ENCODE data around the gene KRTAP9-7. TPM values are rescaled to one million over a fixed set of nuclear protein-coding genes. Genes with fewer than 3 reads are reported as not detected.

The KRTAP9-7 gene
- total and polyA plus RNA-seq, 4 donors: not detected

- no peak overlapping the region for H3K9ac ChIP-seq (ENCODE audit: insufficient read depth in 1 of 2, low read length in 2 of 2)
- no peak for ATAC-seq (ENCODE audit: insufficient read depth, low FRiP score)
- peak in 1 of 3 donors; percentile 16 for DNase-seq
- H3K27me3 ChIP-seq (ENCODE audit: control insufficient read depth in 3 of 3, insufficient read depth in 3 of 3, low read length in 2 of 3): no peaks in the 10 kb centered on the region
- H3K27ac ChIP-seq (ENCODE audit: low read depth in 1 of 2, low read length in 1 of 2): no peak overlapping the region
- H3K4me3 ChIP-seq: no peak overlapping the region
- TF ChIP-seq, protein P1, sequence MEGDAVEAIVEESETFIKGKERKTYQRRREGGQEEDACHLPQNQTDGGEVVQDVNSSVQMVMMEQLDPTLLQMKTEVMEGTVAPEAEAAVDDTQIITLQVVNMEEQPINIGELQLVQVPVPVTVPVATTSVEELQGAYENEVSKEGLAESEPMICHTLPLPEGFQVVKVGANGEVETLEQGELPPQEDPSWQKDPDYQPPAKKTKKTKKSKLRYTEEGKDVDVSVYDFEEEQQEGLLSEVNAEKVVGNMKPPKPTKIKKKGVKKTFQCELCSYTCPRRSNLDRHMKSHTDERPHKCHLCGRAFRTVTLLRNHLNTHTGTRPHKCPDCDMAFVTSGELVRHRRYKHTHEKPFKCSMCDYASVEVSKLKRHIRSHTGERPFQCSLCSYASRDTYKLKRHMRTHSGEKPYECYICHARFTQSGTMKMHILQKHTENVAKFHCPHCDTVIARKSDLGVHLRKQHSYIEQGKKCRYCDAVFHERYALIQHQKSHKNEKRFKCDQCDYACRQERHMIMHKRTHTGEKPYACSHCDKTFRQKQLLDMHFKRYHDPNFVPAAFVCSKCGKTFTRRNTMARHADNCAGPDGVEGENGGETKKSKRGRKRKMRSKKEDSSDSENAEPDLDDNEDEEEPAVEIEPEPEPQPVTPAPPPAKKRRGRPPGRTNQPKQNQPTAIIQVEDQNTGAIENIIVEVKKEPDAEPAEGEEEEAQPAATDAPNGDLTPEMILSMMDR (IDR thresholded peaks at IDR 0.05; ENCODE audit: control extremely low read depth, extremely low read depth): no peak
- no peaks in the 10 kb centered on the region for H3K36me3 ChIP-seq (ENCODE audit: control insufficient read depth in 4 of 4, insufficient read depth in 4 of 4, low read length in 4 of 4)
- peaks cover 0 to 9% (median 0%) of the 10 kb centered on the region in 5 donors for H3K4me1 ChIP-seq (ENCODE audit: control insufficient read depth in 5 of 5, insufficient read depth in 5 of 5, low read length in 5 of 5)
- peaks cover 0 to 4% (median 2%) of the 10 kb centered on the region in 4 donors for H3K9me3 ChIP-seq (ENCODE audit: control insufficient read depth in 4 of 4, insufficient read depth in 3 of 4, low read length in 3 of 4)
- 70 to 72% methylated on average over 16 of the region's 16 CpGs for WGBS, 2 donors
These were observed 48.9 kb downstream of the KRTAP9-7 start for GRCh38 chr17:41324180-41325075.

- no peak for DNase-seq
- ATAC-seq (ENCODE audit: insufficient read depth, low FRiP score): no peak
- H3K9me3 ChIP-seq (ENCODE audit: control insufficient read depth in 4 of 4, insufficient read depth in 3 of 4, low read length in 3 of 4): peaks cover 0 to 4% (median 0%) of the 10 kb centered on the region in 4 donors
- 83 to 92% methylated on average over 10 of the region's 10 CpGs for WGBS, 2 donors
- H3K9ac ChIP-seq (ENCODE audit: insufficient read depth in 1 of 2, low read length in 2 of 2): no peak overlapping the region
- TF ChIP-seq, protein P1 (IDR thresholded peaks at IDR 0.05; ENCODE audit: control extremely low read depth, extremely low read depth): no peak
- no peaks in the 10 kb centered on the region for H3K27me3 ChIP-seq (ENCODE audit: control insufficient read depth in 3 of 3, insufficient read depth in 3 of 3, low read length in 2 of 3)
- H3K27ac ChIP-seq (ENCODE audit: low read depth in 1 of 2, low read length in 1 of 2): no peak overlapping the region
- peaks cover 0 to 15% (median 0%) of the 10 kb centered on the region in 5 donors for H3K4me1 ChIP-seq (ENCODE audit: control insufficient read depth in 5 of 5, insufficient read depth in 5 of 5, low read length in 5 of 5)
- H3K4me3 ChIP-seq: no peak overlapping the region
- H3K36me3 ChIP-seq (ENCODE audit: control insufficient read depth in 4 of 4, insufficient read depth in 4 of 4, low read length in 4 of 4): no peaks in the 10 kb centered on the region
These were observed 49.6 kb downstream of the KRTAP9-7 start for GRCh38 chr17:41325126-41325525.

DNA sequence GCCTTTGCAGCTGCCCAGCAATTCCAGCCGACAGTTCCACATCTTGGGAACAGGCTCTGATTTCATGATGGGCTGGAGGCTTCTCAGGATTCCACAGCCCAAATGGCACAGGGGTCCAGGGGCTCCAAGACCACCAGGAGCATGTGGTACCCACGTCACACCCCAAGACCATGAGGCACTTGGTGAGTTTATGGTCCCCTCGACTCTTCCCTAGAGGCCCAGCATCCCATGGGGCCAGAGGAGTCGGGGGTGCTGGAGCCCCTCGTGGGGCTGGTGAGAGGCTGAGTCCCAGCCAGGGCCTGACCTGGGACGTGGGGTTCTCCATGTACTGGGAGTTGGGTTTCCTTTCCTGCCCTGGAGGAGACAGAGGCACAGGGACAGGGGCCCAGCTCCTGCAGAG, 50.1 kb downstream of the KRTAP9-7 start:
- H3K4me3 ChIP-seq: no peak overlapping the region
- TF ChIP-seq, protein P1 (IDR thresholded peaks at IDR 0.05; ENCODE audit: control extremely low read depth, extremely low read depth): no peak
- WGBS, 2 donors: 87 to 91% methylated on average over 6 of the region's 6 CpGs
- peaks cover 0 to 15% (median 0%) of the 10 kb centered on the region in 5 donors for H3K4me1 ChIP-seq (ENCODE audit: control insufficient read depth in 5 of 5, insufficient read depth in 5 of 5, low read length in 5 of 5)
- no peak overlapping the region for H3K9ac ChIP-seq (ENCODE audit: insufficient read depth in 1 of 2, low read length in 2 of 2)
- no peaks in the 10 kb centered on the region for H3K36me3 ChIP-seq (ENCODE audit: control insufficient read depth in 4 of 4, insufficient read depth in 4 of 4, low read length in 4 of 4)
- ATAC-seq (ENCODE audit: insufficient read depth, low FRiP score) (no peak), DNase-seq (no peak)
- no peak overlapping the region for H3K27ac ChIP-seq (ENCODE audit: low read depth in 1 of 2, low read length in 1 of 2)
- peaks cover 0 to 2% (median 0%) of the 10 kb centered on the region in 4 donors for H3K9me3 ChIP-seq (ENCODE audit: control insufficient read depth in 4 of 4, insufficient read depth in 3 of 4, low read length in 3 of 4)
- no peaks in the 10 kb centered on the region for H3K27me3 ChIP-seq (ENCODE audit: control insufficient read depth in 3 of 3, insufficient read depth in 3 of 3, low read length in 2 of 3)

Small RNA genes within 50 kb of the gene (small RNA-seq; reads per million reads assigned to genes)
- gene KRTAP9-10P (ENCODE audit: low replicate concordance): not detected

Other genes with a start within 250 kb of the KRTAP9-7 start
Only the 30 nearest of the 41 such genes appear.
- not detected for gene KRTAP4-7, start 191.5 kb upstream of the KRTAP9-7 start, total RNA-seq
- not detected for gene KRTAP4-7, start 191.5 kb upstream of the KRTAP9-7 start, polyA plus RNA-seq
- gene KRTAP4-8, start 177.6 kb upstream of the KRTAP9-7 start, total RNA-seq: not detected
- gene KRTAP4-8, start 177.6 kb upstream of the KRTAP9-7 start, polyA plus RNA-seq: not detected
- not detected for gene KRTAP4-16, start 173.5 kb upstream of the KRTAP9-7 start, total RNA-seq
- not detected for gene KRTAP4-16, start 173.5 kb upstream of the KRTAP9-7 start, polyA plus RNA-seq
- gene KRTAP4-9, start 170.3 kb upstream of the KRTAP9-7 start, total RNA-seq: not detected
- not detected for gene KRTAP4-9, start 170.3 kb upstream of the KRTAP9-7 start, polyA plus RNA-seq
- under 1 TPM in 1 of 2 donors, not detected in 1; 0.34 TPM for gene KRTAP4-11, start 157.3 kb upstream of the KRTAP9-7 start, total RNA-seq
- not detected for gene KRTAP4-11, start 157.3 kb upstream of the KRTAP9-7 start, polyA plus RNA-seq
- gene KRTAP4-12, start 151.5 kb upstream of the KRTAP9-7 start, total RNA-seq: not detected
- not detected for gene KRTAP4-12, start 151.5 kb upstream of the KRTAP9-7 start, polyA plus RNA-seq
- not detected for gene KRTAP4-6, start 135.2 kb upstream of the KRTAP9-7 start, total RNA-seq
- gene KRTAP4-6, start 135.2 kb upstream of the KRTAP9-7 start, polyA plus RNA-seq: not detected
- not detected for gene KRTAP4-5, start 125.9 kb upstream of the KRTAP9-7 start, total RNA-seq
- gene KRTAP4-5, start 125.9 kb upstream of the KRTAP9-7 start, polyA plus RNA-seq: not detected
- not detected for gene KRTAP4-4, start 115.0 kb upstream of the KRTAP9-7 start, total RNA-seq
- not detected for gene KRTAP4-4, start 115.0 kb upstream of the KRTAP9-7 start, polyA plus RNA-seq
- not detected for gene KRTAP4-3, start 107.5 kb upstream of the KRTAP9-7 start, total RNA-seq
- not detected for gene KRTAP4-3, start 107.5 kb upstream of the KRTAP9-7 start, polyA plus RNA-seq
- not detected for gene KRTAP4-2, start 97.5 kb upstream of the KRTAP9-7 start, total RNA-seq
- not detected for gene KRTAP4-2, start 97.5 kb upstream of the KRTAP9-7 start, polyA plus RNA-seq
- gene KRTAP4-1, start 90.8 kb upstream of the KRTAP9-7 start, total RNA-seq: not detected
- not detected for gene KRTAP4-1, start 90.8 kb upstream of the KRTAP9-7 start, polyA plus RNA-seq
- gene KRTAP9-1, start 85.8 kb upstream of the KRTAP9-7 start, total RNA-seq: not detected
- gene KRTAP9-1, start 85.8 kb upstream of the KRTAP9-7 start, polyA plus RNA-seq: not detected
- not detected for gene KRTAP9-2, start 49.0 kb upstream of the KRTAP9-7 start, total RNA-seq
- not detected for gene KRTAP9-2, start 49.0 kb upstream of the KRTAP9-7 start, polyA plus RNA-seq
- not detected for gene KRTAP9-3, start 43.2 kb upstream of the KRTAP9-7 start, total RNA-seq
- not detected for gene KRTAP9-3, start 43.2 kb upstream of the KRTAP9-7 start, polyA plus RNA-seq
- gene KRTAP9-8, start 37.7 kb upstream of the KRTAP9-7 start, total RNA-seq: not detected
- not detected for gene KRTAP9-8, start 37.7 kb upstream of the KRTAP9-7 start, polyA plus RNA-seq
- not detected for gene KRTAP9-4, start 26.0 kb upstream of the KRTAP9-7 start, total RNA-seq
- not detected for gene KRTAP9-4, start 26.0 kb upstream of the KRTAP9-7 start, polyA plus RNA-seq
- not detected for gene KRTAP9-9, start 20.3 kb upstream of the KRTAP9-7 start, total RNA-seq
- not detected for gene KRTAP9-9, start 20.3 kb upstream of the KRTAP9-7 start, polyA plus RNA-seq
- not detected for gene KRTAP9-6, start 10.3 kb upstream of the KRTAP9-7 start, total RNA-seq
- gene KRTAP9-6, start 10.3 kb upstream of the KRTAP9-7 start, polyA plus RNA-seq: not detected
- gene KRTAP29-1, start 27.2 kb downstream of the KRTAP9-7 start, total RNA-seq: not detected
- gene KRTAP29-1, start 27.2 kb downstream of the KRTAP9-7 start, polyA plus RNA-seq: not detected
- gene KRTAP16-1, start 33.6 kb downstream of the KRTAP9-7 start, total RNA-seq: not detected
- gene KRTAP16-1, start 33.6 kb downstream of the KRTAP9-7 start, polyA plus RNA-seq: not detected
- gene KRTAP17-1, start 40.0 kb downstream of the KRTAP9-7 start, total RNA-seq: not detected
- gene KRTAP17-1, start 40.0 kb downstream of the KRTAP9-7 start, polyA plus RNA-seq: not detected
- gene KRT33A, start 75.1 kb downstream of the KRTAP9-7 start, total RNA-seq: not detected
- gene KRT33A, start 75.1 kb downstream of the KRTAP9-7 start, polyA plus RNA-seq: not detected
- not detected for gene KRT33B, start 94.1 kb downstream of the KRTAP9-7 start, total RNA-seq
- not detected for gene KRT33B, start 94.1 kb downstream of the KRTAP9-7 start, polyA plus RNA-seq
- gene KRT34, start 106.6 kb downstream of the KRTAP9-7 start, total RNA-seq: not detected
- not detected for gene KRT34, start 106.6 kb downstream of the KRTAP9-7 start, polyA plus RNA-seq
- not detected for gene KRT31, start 121.9 kb downstream of the KRTAP9-7 start, total RNA-seq
- under 1 TPM in 1 of 2 donors, not detected in 1; 0.02 TPM for gene KRT31, start 121.9 kb downstream of the KRTAP9-7 start, polyA plus RNA-seq
- not detected for gene KRT37, start 148.9 kb downstream of the KRTAP9-7 start, total RNA-seq
- gene KRT37, start 148.9 kb downstream of the KRTAP9-7 start, polyA plus RNA-seq: not detected
- not detected for gene KRT38, start 165.3 kb downstream of the KRTAP9-7 start, total RNA-seq
- gene KRT38, start 165.3 kb downstream of the KRTAP9-7 start, polyA plus RNA-seq: not detected
- gene KRT32, start 191.7 kb downstream of the KRTAP9-7 start, total RNA-seq: not detected
- gene KRT32, start 191.7 kb downstream of the KRTAP9-7 start, polyA plus RNA-seq: not detected
- gene KRT35, start 205.5 kb downstream of the KRTAP9-7 start, total RNA-seq: not detected
- gene KRT35, start 205.5 kb downstream of the KRTAP9-7 start, polyA plus RNA-seq: not detected